Stimulated activated CD4-positive, alpha-beta T cell treated with anti-CD3 and anti-CD28 coated beads, Interleukin-12 subunit alpha, Interleukin-12 subunit beta, amount 100 ng/mL, for 4 hours (primary cell): ENCODE measurements around the gene ZNF660.

Experiments
- DNase-seq: peaks from one replicate; pipeline ENCODE4 v3.0.0-alpha.2; 2020

The ZNF660 gene

DNA sequence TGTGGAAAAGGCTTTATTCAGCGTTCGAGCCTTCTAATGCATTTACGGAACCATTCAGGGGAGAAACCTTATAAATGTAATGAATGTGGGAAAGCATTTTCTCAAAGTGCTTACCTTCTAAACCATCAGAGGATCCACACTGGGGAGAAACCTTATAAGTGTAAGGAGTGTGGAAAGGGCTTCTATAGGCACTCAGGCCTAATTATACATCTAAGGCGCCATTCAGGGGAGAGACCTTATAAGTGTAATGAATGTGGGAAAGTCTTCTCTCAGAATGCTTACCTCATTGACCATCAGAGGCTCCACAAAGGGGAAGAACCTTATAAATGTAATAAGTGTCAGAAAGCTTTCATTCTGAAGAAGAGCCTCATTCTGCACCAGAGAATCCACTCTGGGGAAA is 57.6 kb downstream of the ZNF660 start:
- no peak for DNase-seq

DNA sequence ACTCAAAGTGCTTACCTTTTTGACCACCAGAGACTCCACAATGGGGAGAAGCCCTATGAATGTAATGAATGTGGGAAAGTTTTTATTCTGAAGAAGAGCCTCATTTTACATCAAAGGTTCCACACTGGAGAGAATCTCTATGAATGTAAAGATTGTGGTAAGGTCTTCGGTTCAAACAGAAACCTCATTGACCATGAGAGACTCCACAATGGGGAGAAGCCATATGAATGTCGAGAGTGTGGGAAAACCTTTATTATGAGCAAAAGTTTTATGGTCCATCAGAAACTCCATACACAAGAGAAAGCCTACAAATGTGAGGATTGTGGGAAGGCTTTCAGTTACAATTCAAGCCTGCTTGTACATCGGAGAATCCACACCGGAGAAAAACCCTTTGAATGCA is 58.3 kb downstream of the ZNF660 start:
- DNase-seq, result no peak

DNA sequence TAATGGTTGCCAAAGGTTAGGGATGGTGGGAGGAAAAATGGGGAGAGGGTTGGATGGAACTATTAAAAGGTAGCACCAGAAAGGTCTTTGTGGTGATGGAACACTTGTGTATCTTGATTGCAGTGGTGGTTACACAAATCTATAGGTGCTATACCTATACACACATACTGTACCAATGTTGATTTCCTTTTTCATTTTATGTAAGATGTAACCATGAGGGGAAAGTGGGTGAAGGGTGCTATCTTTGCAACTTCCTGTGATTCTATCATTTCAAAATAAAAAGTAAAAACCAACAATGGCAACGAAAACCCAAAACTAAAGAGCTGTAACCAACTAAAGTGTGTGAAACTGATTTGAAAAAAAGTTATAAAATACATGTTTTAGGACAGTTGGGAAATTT is 63.0 kb downstream of the ZNF660 start:
- DNase-seq, result no peak

DNA sequence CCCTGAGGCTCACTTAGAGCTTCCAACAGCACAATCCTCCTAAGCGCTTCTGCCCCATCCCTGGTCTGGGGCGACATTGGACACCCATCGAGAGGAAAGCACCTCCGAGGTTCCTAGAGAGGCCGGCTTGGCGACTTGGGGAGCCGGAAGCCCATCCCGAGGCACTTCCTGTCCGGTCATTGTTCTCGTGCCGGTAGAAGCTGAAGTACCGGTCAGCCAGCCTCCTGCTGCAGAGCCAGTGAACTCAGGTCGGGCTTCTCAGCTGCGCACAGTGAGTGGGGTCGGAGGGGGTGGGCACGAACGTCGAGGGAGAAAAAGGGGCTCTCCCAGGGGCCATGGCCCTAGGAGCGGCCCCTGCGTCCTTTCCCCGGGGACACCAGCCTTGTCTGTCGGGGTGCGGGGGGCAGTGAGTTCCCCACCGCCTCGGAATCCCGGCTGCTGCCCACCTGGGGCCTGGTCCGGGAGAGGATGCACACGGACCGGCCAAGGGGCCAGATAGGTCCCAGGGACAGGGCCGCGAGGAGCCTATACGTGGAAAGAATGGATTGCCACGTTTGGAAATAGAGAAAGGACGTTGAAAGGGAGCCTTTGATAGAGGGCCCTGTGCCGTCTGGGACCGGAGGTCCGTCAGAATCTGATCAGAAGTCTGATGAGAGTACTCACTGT is 63.9 kb downstream of the ZNF660 start, which contains the start of gene ZNF35:
TSS of gene ZNF35 (plus strand) at position 169 of the 666 bp plus-strand sequence. CDS start 2,336 bp downstream, outside the sequence.
- peak; percentile 39 for DNase-seq
